Measurements from ENCODE around the gene FAM117A.
A peak's percentile ranks its signal among the peaks of the same experiment; 100 is the strongest.

FAM117A gene

DNA sequence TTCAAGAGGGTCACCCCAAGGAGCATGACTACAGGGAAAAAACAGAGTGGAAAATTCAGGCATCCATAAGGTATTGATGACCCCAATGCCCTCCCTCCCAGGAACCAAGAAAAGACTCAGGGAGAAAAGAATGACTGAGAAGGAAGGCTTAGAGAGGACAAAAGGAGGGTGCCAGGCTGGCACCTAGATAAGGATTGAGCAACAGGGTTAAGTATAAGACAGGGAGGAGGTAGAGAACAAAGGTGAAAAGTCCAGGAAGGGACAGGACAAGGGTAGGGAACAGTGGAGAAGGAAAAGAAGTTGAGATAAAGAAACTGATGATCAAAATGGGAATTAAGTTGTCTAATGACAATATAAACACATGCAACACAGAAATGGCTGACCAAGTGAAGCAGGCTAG lies 58.7 kb downstream of the FAM117A start:
- DNase-seq (ENCODE audit: low spot score): no peak
- TF ChIP-seq, protein P1, sequence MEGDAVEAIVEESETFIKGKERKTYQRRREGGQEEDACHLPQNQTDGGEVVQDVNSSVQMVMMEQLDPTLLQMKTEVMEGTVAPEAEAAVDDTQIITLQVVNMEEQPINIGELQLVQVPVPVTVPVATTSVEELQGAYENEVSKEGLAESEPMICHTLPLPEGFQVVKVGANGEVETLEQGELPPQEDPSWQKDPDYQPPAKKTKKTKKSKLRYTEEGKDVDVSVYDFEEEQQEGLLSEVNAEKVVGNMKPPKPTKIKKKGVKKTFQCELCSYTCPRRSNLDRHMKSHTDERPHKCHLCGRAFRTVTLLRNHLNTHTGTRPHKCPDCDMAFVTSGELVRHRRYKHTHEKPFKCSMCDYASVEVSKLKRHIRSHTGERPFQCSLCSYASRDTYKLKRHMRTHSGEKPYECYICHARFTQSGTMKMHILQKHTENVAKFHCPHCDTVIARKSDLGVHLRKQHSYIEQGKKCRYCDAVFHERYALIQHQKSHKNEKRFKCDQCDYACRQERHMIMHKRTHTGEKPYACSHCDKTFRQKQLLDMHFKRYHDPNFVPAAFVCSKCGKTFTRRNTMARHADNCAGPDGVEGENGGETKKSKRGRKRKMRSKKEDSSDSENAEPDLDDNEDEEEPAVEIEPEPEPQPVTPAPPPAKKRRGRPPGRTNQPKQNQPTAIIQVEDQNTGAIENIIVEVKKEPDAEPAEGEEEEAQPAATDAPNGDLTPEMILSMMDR (IDR thresholded peaks at IDR 0.05; ENCODE audit: extremely low read depth, missing control alignments): no peak

DNA sequence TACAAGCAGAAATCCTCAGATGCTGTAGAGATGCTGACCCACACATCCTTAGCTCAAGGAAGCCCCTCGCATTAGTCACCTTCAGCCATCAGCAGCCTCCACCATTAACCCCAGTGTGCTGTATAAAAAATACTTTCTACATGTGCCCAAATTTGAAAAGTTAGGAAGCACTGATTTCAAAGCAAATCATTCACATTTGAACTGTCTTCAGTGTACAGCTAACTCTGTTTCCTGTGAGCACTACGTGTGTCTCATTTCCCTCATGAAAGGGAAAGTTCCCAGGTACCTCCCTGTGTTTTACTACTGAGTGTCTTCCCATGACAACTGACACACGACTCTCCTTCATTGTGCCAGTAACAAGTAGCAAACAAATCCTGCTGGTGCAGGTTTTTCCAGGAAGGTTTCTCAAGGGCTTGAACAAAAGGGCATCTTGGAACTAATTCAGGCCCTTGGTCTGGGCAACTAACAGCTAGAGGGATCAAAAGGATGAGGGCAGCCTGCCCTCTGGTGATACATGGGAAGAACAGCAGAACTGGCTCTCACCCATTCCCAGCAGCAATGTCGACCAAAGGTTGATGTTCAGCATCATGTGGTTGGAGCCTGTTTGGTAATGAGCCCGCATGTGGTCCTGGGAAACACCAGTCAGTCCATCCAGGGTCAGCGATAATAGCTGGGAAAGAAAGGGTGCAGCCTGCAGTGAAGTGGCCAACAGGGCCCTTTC lies 60.2 kb downstream of the FAM117A start:
- DNase-seq (ENCODE audit: low spot score): no peak

DNA sequence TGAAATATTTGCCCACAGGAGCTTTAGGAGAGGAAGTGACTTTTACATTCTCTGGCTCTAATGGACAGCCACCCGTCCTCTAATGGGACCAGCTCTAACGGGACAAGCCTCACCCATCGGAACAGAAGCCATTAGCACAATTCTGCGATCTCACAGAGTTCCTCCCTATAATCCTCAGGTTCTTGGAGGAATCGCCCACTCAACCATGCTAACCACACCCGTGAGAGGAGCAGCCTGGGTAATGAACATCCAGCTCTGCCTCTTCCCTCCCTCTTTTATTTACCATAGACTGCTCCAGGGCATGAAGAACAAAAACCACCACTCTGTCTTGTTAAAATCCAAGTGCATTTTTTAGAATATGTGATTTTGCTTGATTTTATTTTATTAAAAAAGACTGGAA lies 63.0 kb downstream of the FAM117A start:
- TF ChIP-seq, protein P1 (IDR thresholded peaks at IDR 0.05; ENCODE audit: extremely low read depth, missing control alignments): no peak

More for the DNA sequence above, 60.2 kb downstream of the FAM117A start:
- TF ChIP-seq, protein P1 (IDR thresholded peaks at IDR 0.05; ENCODE audit: extremely low read depth, missing control alignments): peak; percentile 13

DNA sequence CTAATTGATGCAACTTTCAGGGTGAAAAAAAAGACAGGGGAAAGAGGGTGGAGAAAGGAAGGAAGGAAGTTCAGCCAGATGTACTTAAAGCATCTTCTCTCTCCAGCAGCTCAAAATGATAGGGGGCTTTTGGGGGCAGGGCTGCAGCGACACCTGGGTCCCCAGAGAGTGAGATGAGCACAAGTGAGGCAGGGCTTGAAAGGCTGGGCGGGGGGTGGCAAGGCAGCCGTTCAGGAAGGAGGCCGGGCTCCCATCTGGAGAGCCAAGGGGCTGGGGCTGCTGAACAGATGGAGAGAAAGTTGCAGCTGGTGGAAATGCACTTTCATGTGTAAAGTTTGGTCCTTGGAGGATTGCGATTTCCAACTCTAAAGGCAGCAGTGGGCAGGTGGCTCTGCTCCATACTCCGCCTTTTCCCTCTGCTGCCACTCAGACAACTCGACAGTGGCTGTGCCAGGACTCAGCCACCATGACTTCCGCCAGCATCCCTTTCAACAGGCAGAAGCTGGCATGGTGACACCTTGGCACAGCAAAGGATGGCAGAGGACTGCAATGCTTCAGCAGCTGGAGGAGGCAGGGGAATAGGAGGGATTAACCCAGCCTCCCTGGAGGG lies 63.9 kb downstream of the FAM117A start:
- TF ChIP-seq, protein P1 (IDR thresholded peaks at IDR 0.05; ENCODE audit: extremely low read depth, missing control alignments): no peak

More for the DNA sequence above, 63.0 kb downstream of the FAM117A start:
- DNase-seq (ENCODE audit: low spot score): no peak

DNA sequence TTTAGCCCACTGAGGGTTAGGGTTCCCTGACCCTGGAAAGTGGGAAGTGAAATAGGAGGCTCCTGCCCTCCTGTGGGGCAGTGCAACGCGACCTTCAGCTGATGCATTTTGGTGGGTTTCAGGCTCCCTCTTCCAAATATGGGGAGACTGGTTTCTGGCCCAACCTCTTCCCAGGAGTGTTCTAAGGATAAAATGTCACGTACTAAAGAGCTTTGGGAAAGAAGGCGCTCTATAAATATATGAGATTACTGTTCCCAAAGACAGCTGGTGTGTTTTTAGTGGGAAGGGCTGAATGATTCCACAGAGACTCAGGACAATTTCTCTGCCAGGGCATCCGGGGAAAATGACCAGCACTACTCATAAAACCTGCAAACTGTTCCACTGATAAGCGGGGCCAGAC lies 65.9 kb downstream of the FAM117A start:
- DNase-seq (ENCODE audit: low spot score): no peak
- TF ChIP-seq, protein P1 (IDR thresholded peaks at IDR 0.05; ENCODE audit: extremely low read depth, missing control alignments): no peak

More for the DNA sequence above, 63.9 kb downstream of the FAM117A start:
- no peak for DNase-seq (ENCODE audit: low spot score)

DNA sequence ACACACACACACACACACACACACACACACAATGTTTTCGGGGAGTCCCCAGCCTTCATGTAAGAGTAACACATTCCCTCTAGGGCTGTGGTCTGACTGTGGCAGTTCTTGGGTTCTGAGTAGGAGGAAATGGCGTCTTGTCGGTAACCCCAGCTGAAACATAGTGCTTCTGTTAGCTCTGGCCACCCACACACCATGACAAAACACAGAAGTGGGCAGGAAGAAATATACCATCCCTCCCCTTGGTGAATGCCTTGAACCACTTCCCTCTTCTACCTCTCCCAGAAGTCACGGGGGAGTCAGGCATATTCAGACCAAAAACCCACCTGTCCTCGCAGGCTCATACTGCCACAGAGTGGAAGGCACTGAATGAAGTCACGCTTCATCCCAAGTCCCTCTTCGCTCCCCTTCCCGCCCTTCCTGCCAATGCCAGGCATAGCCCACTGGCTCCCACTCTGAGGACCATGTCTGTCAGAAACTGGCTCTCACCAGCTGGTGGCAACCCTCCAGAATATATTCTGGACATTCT lies 67.6 kb downstream of the FAM117A start:
- peak; percentile 73 for DNase-seq (ENCODE audit: low spot score)
- TF ChIP-seq, protein P1 (IDR thresholded peaks at IDR 0.05; ENCODE audit: extremely low read depth, missing control alignments): no peak

DNA sequence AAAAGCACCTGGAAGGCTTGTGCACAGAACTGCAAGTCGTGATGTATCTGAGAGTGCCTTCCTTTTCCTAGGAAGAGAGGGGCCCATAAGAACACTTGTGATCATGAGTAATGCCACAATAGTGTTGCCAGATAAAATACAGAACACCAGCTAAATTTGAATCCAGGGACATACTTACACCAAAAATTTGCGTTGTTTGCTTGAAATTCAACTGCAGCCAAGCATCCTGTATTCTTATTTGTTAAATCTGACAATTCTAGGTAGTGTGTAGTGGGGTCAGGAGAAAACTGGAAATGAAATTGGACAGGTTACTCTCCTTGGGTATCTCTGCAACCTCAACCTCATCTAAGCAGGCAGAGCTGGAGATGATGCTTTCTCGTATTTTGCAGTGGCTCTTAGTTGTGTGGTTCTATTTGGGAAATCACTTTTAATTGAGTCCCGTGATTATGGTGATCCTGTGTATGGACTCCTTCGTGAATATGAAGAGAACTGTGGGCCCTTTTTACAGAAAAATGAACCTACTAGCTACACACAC lies 68.2 kb downstream of the FAM117A start:
- no peak for DNase-seq (ENCODE audit: low spot score)
- TF ChIP-seq, protein P1 (IDR thresholded peaks at IDR 0.05; ENCODE audit: extremely low read depth, missing control alignments): no peak

Measured in GM20000 (cell line).